IMR-90 (cell line): ENCODE data around the gene CACNA1G.

Experiments
- CEBPB ChIP-seq: IDR thresholded peaks from 2 replicates; pipeline ENCODE4 v1.6.1; 2012; ENCODE audit warnings: low read depth, low read length, improper control_type of control experiment
- CHD1 ChIP-seq: IDR thresholded peaks from 2 replicates; pipeline ENCODE4 v1.6.1; 2012; ENCODE audit warnings: low read depth, low read length, improper control_type of control experiment
- FOS ChIP-seq: fragments of 150-350 bp; IDR thresholded peaks from 2 replicates; pipeline ENCODE4 v1.6.1; 2016; ENCODE audit warnings: low read depth, low read length
- MXI1 ChIP-seq: IDR thresholded peaks from 2 replicates; pipeline ENCODE4 v1.6.1; 2012; ENCODE audit warnings: low read depth, mild to moderate bottlenecking, low read length, moderate library complexity, borderline replicate concordance
- POLR2A ChIP-seq: IDR thresholded peaks from 2 replicates; pipeline ENCODE4 v1.6.1; 2012; ENCODE audit warnings: mild to moderate bottlenecking, low read depth, low read length
- RAD21 ChIP-seq: IDR thresholded peaks from 2 replicates; pipeline ENCODE4 v1.6.1; 2012; ENCODE audit warnings: low read length, improper control_type of control experiment
- RFX5 ChIP-seq: IDR thresholded peaks from 2 replicates; pipeline ENCODE4 v1.8.0; 2012; ENCODE audit warnings: low read depth, mild to moderate bottlenecking, low read length, moderate library complexity
- SMC3 ChIP-seq: fragments of 150-350 bp; IDR thresholded peaks from 2 replicates; pipeline ENCODE4 v1.6.1; 2016; ENCODE audit warnings: low read depth, mild to moderate bottlenecking, antibody characterized with exemption, low read length, moderate library complexity
- TF ChIP-seq, protein P1 (sequence below): conservative IDR thresholded peaks from 2 replicates; pipeline ENCODE4 v1.5.1; 2012; ENCODE audit warnings: mild to moderate bottlenecking, low read depth, low read length, improper control_type of control experiment
- TF ChIP-seq, protein P2 (sequence below): fragments of 150-350 bp; IDR thresholded peaks from 2 replicates; pipeline ENCODE4 v1.6.1; 2016; ENCODE audit warnings: low read depth, mild to moderate bottlenecking, low read length, moderate library complexity, borderline replicate concordance
- TF ChIP-seq, protein P3 (sequence below): fragments of 150-350 bp; IDR thresholded peaks from 2 replicates; pipeline ENCODE4 v1.6.1; 2017; ENCODE audit warnings: mild to moderate bottlenecking, antibody characterized with exemption, low read length, low read depth

DNA sequence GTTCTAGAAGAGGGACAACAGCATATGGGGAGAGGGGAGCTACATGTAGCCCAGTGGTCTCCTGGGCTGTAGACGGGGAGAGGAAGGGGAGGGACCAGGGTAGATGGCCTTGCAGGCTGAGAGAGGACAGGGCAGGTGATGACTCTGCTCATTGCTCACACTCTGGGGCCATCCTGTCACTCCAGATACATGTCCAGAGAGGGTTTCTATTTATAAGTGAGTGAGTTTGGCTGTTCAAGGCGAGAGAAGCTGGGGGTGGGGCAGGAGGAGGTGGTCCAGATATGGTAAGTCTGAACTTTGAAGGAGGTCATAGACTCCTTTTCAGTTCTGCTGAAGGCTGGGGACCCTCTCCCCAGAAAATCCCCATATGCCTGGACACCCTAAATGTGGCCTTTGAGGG, 22.2 kb downstream of the CACNA1G start:
- TF ChIP-seq, protein P1, sequence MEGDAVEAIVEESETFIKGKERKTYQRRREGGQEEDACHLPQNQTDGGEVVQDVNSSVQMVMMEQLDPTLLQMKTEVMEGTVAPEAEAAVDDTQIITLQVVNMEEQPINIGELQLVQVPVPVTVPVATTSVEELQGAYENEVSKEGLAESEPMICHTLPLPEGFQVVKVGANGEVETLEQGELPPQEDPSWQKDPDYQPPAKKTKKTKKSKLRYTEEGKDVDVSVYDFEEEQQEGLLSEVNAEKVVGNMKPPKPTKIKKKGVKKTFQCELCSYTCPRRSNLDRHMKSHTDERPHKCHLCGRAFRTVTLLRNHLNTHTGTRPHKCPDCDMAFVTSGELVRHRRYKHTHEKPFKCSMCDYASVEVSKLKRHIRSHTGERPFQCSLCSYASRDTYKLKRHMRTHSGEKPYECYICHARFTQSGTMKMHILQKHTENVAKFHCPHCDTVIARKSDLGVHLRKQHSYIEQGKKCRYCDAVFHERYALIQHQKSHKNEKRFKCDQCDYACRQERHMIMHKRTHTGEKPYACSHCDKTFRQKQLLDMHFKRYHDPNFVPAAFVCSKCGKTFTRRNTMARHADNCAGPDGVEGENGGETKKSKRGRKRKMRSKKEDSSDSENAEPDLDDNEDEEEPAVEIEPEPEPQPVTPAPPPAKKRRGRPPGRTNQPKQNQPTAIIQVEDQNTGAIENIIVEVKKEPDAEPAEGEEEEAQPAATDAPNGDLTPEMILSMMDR: no peak
- TF ChIP-seq RFX5: no peak
- no peak for TF ChIP-seq CEBPB
- TF ChIP-seq, protein P2, sequence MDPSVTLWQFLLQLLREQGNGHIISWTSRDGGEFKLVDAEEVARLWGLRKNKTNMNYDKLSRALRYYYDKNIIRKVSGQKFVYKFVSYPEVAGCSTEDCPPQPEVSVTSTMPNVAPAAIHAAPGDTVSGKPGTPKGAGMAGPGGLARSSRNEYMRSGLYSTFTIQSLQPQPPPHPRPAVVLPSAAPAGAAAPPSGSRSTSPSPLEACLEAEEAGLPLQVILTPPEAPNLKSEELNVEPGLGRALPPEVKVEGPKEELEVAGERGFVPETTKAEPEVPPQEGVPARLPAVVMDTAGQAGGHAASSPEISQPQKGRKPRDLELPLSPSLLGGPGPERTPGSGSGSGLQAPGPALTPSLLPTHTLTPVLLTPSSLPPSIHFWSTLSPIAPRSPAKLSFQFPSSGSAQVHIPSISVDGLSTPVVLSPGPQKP: no peak
- no peak for TF ChIP-seq RAD21
- TF ChIP-seq CHD1: no peak
- no peak for TF ChIP-seq POLR2A
- TF ChIP-seq MXI1: no peak
- TF ChIP-seq SMC3: no peak
- TF ChIP-seq, protein P3, sequence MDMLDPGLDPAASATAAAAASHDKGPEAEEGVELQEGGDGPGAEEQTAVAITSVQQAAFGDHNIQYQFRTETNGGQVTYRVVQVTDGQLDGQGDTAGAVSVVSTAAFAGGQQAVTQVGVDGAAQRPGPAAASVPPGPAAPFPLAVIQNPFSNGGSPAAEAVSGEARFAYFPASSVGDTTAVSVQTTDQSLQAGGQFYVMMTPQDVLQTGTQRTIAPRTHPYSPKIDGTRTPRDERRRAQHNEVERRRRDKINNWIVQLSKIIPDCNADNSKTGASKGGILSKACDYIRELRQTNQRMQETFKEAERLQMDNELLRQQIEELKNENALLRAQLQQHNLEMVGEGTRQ: no peak
- no peak for TF ChIP-seq FOS
